Mucosa of gallbladder (tissue), 1 donor: ENCODE data around the gene PPP1R26. TPM values are rescaled to one million over a fixed set of nuclear protein-coding genes. Genes with fewer than 3 reads are reported as not detected.
"Not testable (repeated sequence)": the region's sequence is repeated elsewhere in the genome, so short reads cannot be mapped to it uniquely, and the experiment has no call there.

ENCODE experiments used
- DNase-seq: peaks from one replicate; pipeline ENCODE4 v3.0.0-alpha.2; 2020; ENCODE audit warnings: low spot score
- total RNA-seq: library from RNA; stranded (reverse); gene quantifications from one replicate; pipeline ENCODE4 v1.2.1, GENCODE V29; 2021
- donor health status: DM: no; HTN: no; CAD: no.

PPP1R26 gene
- total RNA-seq, result 23.3 TPM

- no peak for DNase-seq
Observed at GRCh38 chr9:135479469-135480052, at the start of gene PPP1R26. Gene PPP1R26 (plus strand): TSS chr9:135479782. CDS start chr9:135484511, 4,729 bp downstream.

GRCh38 chr9:135437259-135437658 is 42.3 kb upstream of the PPP1R26 start:
- DNase-seq, result no peak

- DNase-seq, result not testable (repeated sequence)
Observed at GRCh38 chr9:135437696-135438095, 41.9 kb upstream of the PPP1R26 start.

- DNase-seq, result peak; percentile 78
Observed at GRCh38 chr9:135438581-135439232, 40.9 kb upstream of the PPP1R26 start.

- not testable (repeated sequence) for DNase-seq
Observed at GRCh38 chr9:135439514-135439913, 40.1 kb upstream of the PPP1R26 start.

- no peak for DNase-seq
Observed at GRCh38 chr9:135439916-135440315, 39.7 kb upstream of the PPP1R26 start.

- DNase-seq, result no peak
Observed at GRCh38 chr9:135440620-135441019, 39.0 kb upstream of the PPP1R26 start.

GRCh38 chr9:135441105-135442071 is 38.2 kb upstream of the PPP1R26 start:
- peak; percentile 44 for DNase-seq

GRCh38 chr9:135442075-135442474 is 37.5 kb upstream of the PPP1R26 start:
- DNase-seq, result no peak

GRCh38 chr9:135443797-135444425 is 35.7 kb upstream of the PPP1R26 start:
- no peak for DNase-seq

- DNase-seq, result no peak
Observed at GRCh38 chr9:135447126-135447525, 32.5 kb upstream of the PPP1R26 start.

- DNase-seq, result no peak
Observed at GRCh38 chr9:135448663-135449100, 30.9 kb upstream of the PPP1R26 start.

GRCh38 chr9:135449532-135449931 is 30.1 kb upstream of the PPP1R26 start:
- DNase-seq, result not testable (repeated sequence)

- no peak for DNase-seq
Observed at GRCh38 chr9:135450956-135451355, 28.6 kb upstream of the PPP1R26 start.

- DNase-seq, result not testable (repeated sequence)
Observed at GRCh38 chr9:135451909-135452308, 27.7 kb upstream of the PPP1R26 start.

- no peak for DNase-seq
Observed at GRCh38 chr9:135454737-135455136, 24.8 kb upstream of the PPP1R26 start.

GRCh38 chr9:135455401-135456030 is 24.1 kb upstream of the PPP1R26 start:
- no peak for DNase-seq

- no peak for DNase-seq
Observed at GRCh38 chr9:135456436-135457104, 23.0 kb upstream of the PPP1R26 start.

GRCh38 chr9:135458478-135458877 is 21.1 kb upstream of the PPP1R26 start:
- not testable (repeated sequence) for DNase-seq

GRCh38 chr9:135461936-135462335 is 17.6 kb upstream of the PPP1R26 start:
- no peak for DNase-seq

GRCh38 chr9:135463140-135463539 is 16.4 kb upstream of the PPP1R26 start:
- DNase-seq, result no peak
